B cell (primary cell): ENCODE results near the gene XYLB. TPM values are rescaled to one million over a fixed set of nuclear protein-coding genes. Genes with fewer than 3 reads are reported as not detected.

ENCODE experiments used
- ATAC-seq: fragments of 200-7000 bp; cut with Tn5 transposase; one replicate; pipeline ENCODE4 v1.10.0; 2021; ENCODE audit warnings: low read depth, mild to moderate bottlenecking, moderate number of reproducible peaks, moderate library complexity
- CTCF ChIA-PET: fragments of 350-600 bp; sonication (Branson Sonifier 250); formaldehyde crosslinking; loops from one replicate; lab custom pipeline; 2021; ENCODE audit warnings: antibody characterized with exemption, inconsistent platforms; lab: Charles Lee
- POLR2A ChIA-PET: fragments of 350-600 bp; sonication (Branson Sonifier 250); formaldehyde crosslinking; loops from one replicate; lab custom pipeline; 2021; ENCODE audit warnings: antibody characterized with exemption; lab: Charles Lee
- DNase-seq: peaks from one replicate; pipeline ENCODE4 v3.0.0; 2013
- H2AFZ ChIP-seq: 2 replicates; pipeline ENCODE4 v1.6.1; 2012; ENCODE audit warnings: mild to moderate bottlenecking, low read depth, low read length; ENCODE audit not compliant: insufficient read depth, poor library complexity, severe bottlenecking
- H3K27ac ChIP-seq, 2 donors: 1 replicate in 1 of 2; 2 replicates in 1 of 2; pipeline ENCODE4 v1.5.1; 2012 to 2013; ENCODE audit warnings: low read length in 2 of 2, mild to moderate bottlenecking in 2 of 2, moderate library complexity in 1 of 2
- H3K27me3 ChIP-seq, 4 experiments: fragments of 200-600 bp in 1 of 4; sonication (generic) in 1 of 4; replicated peaks in 1 of 4; 1 replicate in 2 of 4; 2 replicates in 2 of 4; pipeline versions ENCODE4 v1.6.1 to v1.7.0; 2013 to 2016; ENCODE audit warnings: low read length in 3 of 4, mild to moderate bottlenecking in 2 of 4, mixed read lengths in 1 of 4, moderate library complexity in 1 of 4; ENCODE audit not compliant: insufficient read depth in 4 of 4, control insufficient read depth in 3 of 4; ENCODE audit errors: control extremely low read depth in 1 of 4
- H3K36me3 ChIP-seq, 2 experiments: replicated peaks in 1 of 2; 1 replicate in 1 of 2; 2 replicates in 1 of 2; pipeline versions ENCODE4 v1.6.1 to v1.7.1; 2013; ENCODE audit warnings: low read length in 1 of 2; ENCODE audit not compliant: insufficient read depth in 2 of 2, control insufficient read depth in 1 of 2; ENCODE audit errors: control extremely low read depth in 1 of 2, extremely low read depth in 1 of 2
- H3K4me1 ChIP-seq, 2 donors: fragments of 200-600 bp in 1 of 2; sonication (generic) in 1 of 2; 1 replicate in 1 of 2; 2 replicates in 1 of 2; pipeline versions ENCODE4 v1.5.1 to v1.6.1; 2013 to 2017; ENCODE audit warnings: low read length in 2 of 2; ENCODE audit not compliant: control insufficient read depth in 2 of 2, insufficient read depth in 2 of 2
- H3K4me2 ChIP-seq: replicated peaks from 2 replicates; pipeline ENCODE3; 2012; ENCODE audit warnings: mild to moderate bottlenecking, low read depth, low read length; ENCODE audit not compliant: poor library complexity, severe bottlenecking
- H3K4me3 ChIP-seq, 5 experiments: fragments of 200-600 bp in 1 of 5; sonication (generic) in 1 of 5; 1 replicate in 3 of 5; 2 replicates in 2 of 5; pipeline versions ENCODE4 v1.5.1 to v1.7.0; 2011 to 2016; ENCODE audit warnings: low read length in 4 of 5, mild to moderate bottlenecking in 4 of 5, low read depth in 2 of 5, control low read depth in 1 of 5, moderate library complexity in 1 of 5; ENCODE audit not compliant: insufficient read depth in 1 of 5; ENCODE audit errors: control extremely low read depth in 1 of 5, extremely low read depth in 1 of 5
- H3K79me2 ChIP-seq: fragments of 200-600 bp; sonication (generic); one replicate; pipeline ENCODE4 v1.6.0; 2016; ENCODE audit warnings: low read length; ENCODE audit not compliant: control insufficient read depth, insufficient read depth
- H3K9ac ChIP-seq: fragments of 200-600 bp; sonication (generic); 2 replicates; pipeline ENCODE4 v1.6.1; 2017; ENCODE audit warnings: mild to moderate bottlenecking, low read length, moderate library complexity
- H3K9me3 ChIP-seq, 3 donors: one replicate each; pipeline versions ENCODE4 v1.6.1 to v1.7.1; 2013; ENCODE audit warnings: low read length in 2 of 3; ENCODE audit not compliant: control insufficient read depth in 2 of 3, insufficient read depth in 1 of 3; ENCODE audit errors: control extremely low read depth in 1 of 3
- H4K20me1 ChIP-seq: 2 replicates; pipeline ENCODE4 v1.6.0; 2012; ENCODE audit warnings: mild to moderate bottlenecking, low read length; ENCODE audit not compliant: insufficient read depth, control insufficient read depth, poor library complexity, severe bottlenecking
- H3K27ac Mint-ChIP-seq: one replicate; pipeline ENCODE4 v1.8.0; 2021; ENCODE audit warnings: mixed read lengths
- H3K27me3 Mint-ChIP-seq: one replicate; pipeline ENCODE4 v1.8.0; 2021; ENCODE audit warnings: mixed read lengths
- H3K4me1 Mint-ChIP-seq: one replicate; pipeline ENCODE4 v1.8.0; 2021; ENCODE audit warnings: mixed read lengths
- H3K4me3 Mint-ChIP-seq: one replicate; pipeline ENCODE4 v1.8.0; 2021; ENCODE audit warnings: mixed read lengths
- H3K9me3 Mint-ChIP-seq: one replicate; pipeline ENCODE4 v1.8.0; 2022; ENCODE audit warnings: mixed read lengths; ENCODE audit not compliant: insufficient read depth
- CTCF ChIP-seq: fragments of 200-600 bp; IDR thresholded peaks from one replicate; pipeline ENCODE4 v1.8.0; 2022; ENCODE audit warnings: antibody characterized with exemption, mild to moderate bottlenecking
- EZH2 ChIP-seq: IDR thresholded peaks from 2 replicates; pipeline ENCODE4 v1.6.1; 2012; ENCODE audit warnings: borderline replicate concordance, low read depth, mild to moderate bottlenecking, moderate library complexity, low read length; ENCODE audit not compliant: insufficient read depth, poor library complexity, severe bottlenecking
- WGBS: methylation state at CpG from one replicate; pipeline ENCODE4 v1.1.5; 2013; ENCODE audit warnings: missing lambda C conversion rate; ENCODE audit not compliant: insufficient coverage; 5-methylcytosine and 5-hydroxymethylcytosine counted together
- intact Hi-C: fragments of 100-400 bp; cut with micrococcal nuclease; formaldehyde crosslinking; loops from one replicate; pipeline ENCODE4 v1.10.0; 2022
- polyA plus RNA-seq: library from polyadenylated mRNA; depleted of rRNA; stranded (reverse); fragments of >200 nt; gene quantifications from 2 replicates; pipeline ENCODE4 v1.2.3, GENCODE V29; 2012
- total RNA-seq, 2 donors: library from RNA; stranded (reverse); fragments of 120-200 nt in 1 of 2; gene quantifications; 1 replicate in 1 of 2; 2 replicates in 1 of 2; pipeline versions ENCODE4 v1.2.3 to v1.2.4, GENCODE V29; 2013 to 2022

XYLB gene
- total and polyA plus RNA-seq, 2 donors (not counting 1 experiment from before 2014, with no cell fraction given): 0.19 to 0.71 TPM

GRCh38 chr3:38332201-38332600 lies 14.4 kb upstream of the XYLB start:
- no peak for ATAC-seq
- Mint-ChIP-seq H3K4me1 (no peaks in the 10 kb centered on the region), H3K27me3 (peaks cover 13% of the 10 kb centered on the region), H3K27ac (no peak overlapping the region), H3K9me3 (no peaks in the 10 kb centered on the region), H3K4me3 (no peak overlapping the region)
- ChIA-PET CTCF (no interaction called here), POLR2A (no interaction called here)
- no peaks in the 10 kb centered on the region for H3K79me2 ChIP-seq
- H3K4me2 ChIP-seq: no peak overlapping the region
- H3K36me3 ChIP-seq: no peaks in the 10 kb centered on the region
- H4K20me1 ChIP-seq: no peaks in the 10 kb centered on the region
- WGBS: no CpG with 5 or more reads among the region's 3 CpGs
- no peaks in the 10 kb centered on the region for H3K9me3 ChIP-seq
- intact Hi-C loops: no loop called here
- no peak overlapping the region for H3K9ac ChIP-seq
- H3K27ac ChIP-seq: no peak overlapping the region
- H2AFZ ChIP-seq: no peak overlapping the region
- no peaks in the 10 kb centered on the region for H3K4me1 ChIP-seq
- no peak for TF ChIP-seq CTCF
- no peak for TF ChIP-seq EZH2
- peaks cover 0 to 3% (median 0%) of the 10 kb centered on the region in 4 experiments for H3K27me3 ChIP-seq
- DNase-seq: no peak
- no peak overlapping the region for H3K4me3 ChIP-seq

- Histone ChIP-seq H3K4me1 (no peaks in the 10 kb centered on the region), H3K9me3 (no peaks in the 10 kb centered on the region), H3K36me3 (no peaks in the 10 kb centered on the region), H3K79me2 (no peaks in the 10 kb centered on the region), H3K4me2 (no peak overlapping the region), H3K27me3 (peaks cover 0 to 3% (median 0%) of the 10 kb centered on the region in 4 experiments), H3K27ac (no peak overlapping the region), H3K9ac (no peak overlapping the region), H3K4me3 (no peak overlapping the region), H4K20me1 (no peaks in the 10 kb centered on the region), H2AFZ (no peak overlapping the region)
- intact Hi-C loops: no loop called here
- Mint-ChIP-seq H3K27me3 (peaks cover 9% of the 10 kb centered on the region), H3K4me3 (no peak overlapping the region), H3K9me3 (no peaks in the 10 kb centered on the region), H3K27ac (no peak overlapping the region), H3K4me1 (no peaks in the 10 kb centered on the region)
- 83% methylated on average over 3 of the region's 5 CpGs for WGBS
- TF ChIP-seq EZH2 (no peak), CTCF (no peak)
- ATAC-seq (no peak), DNase-seq (no peak)
- CTCF ChIA-PET: interaction anchor here (1.0 to 1.7 kb wide), 2 partner anchors 13 to 36 kb away, joined by 4 to 6 read pairs; partner anchors contain the start of gene XYLB
- POLR2A ChIA-PET: no interaction called here
These were observed 12.2 kb upstream of the XYLB start for GRCh38 chr3:38334142-38335055.
